Activated naive CD8-positive, alpha-beta T cell treated with anti-CD3 and anti-CD28 coated beads for 36 hours (primary cell): Measurements from ENCODE around the gene RASA3. TPM values are rescaled to one million over a fixed set of nuclear protein-coding genes. Genes with fewer than 3 reads are reported as not detected.

Experiments used
- DNase-seq: peaks from one replicate; pipeline ENCODE4 v3.0.0; 2021
- H3K27ac Mint-ChIP-seq: one replicate; pipeline ENCODE4 v1.8.0; 2022; ENCODE audit warnings: mild to moderate bottlenecking, moderate library complexity, mixed read lengths
- H3K27me3 Mint-ChIP-seq: one replicate; pipeline ENCODE4 v1.8.0; 2022; ENCODE audit warnings: mild to moderate bottlenecking, mixed read lengths
- H3K36me3 Mint-ChIP-seq: one replicate; pipeline ENCODE4 v1.8.0; 2021; ENCODE audit warnings: mild to moderate bottlenecking, mixed read lengths
- H3K4me1 Mint-ChIP-seq: one replicate; pipeline ENCODE4 v1.8.0; 2021; ENCODE audit warnings: mixed read lengths
- H3K4me3 Mint-ChIP-seq: one replicate; pipeline ENCODE4 v1.8.0; 2022; ENCODE audit warnings: mild to moderate bottlenecking, moderate library complexity, mixed read lengths
- H3K9me3 Mint-ChIP-seq: one replicate; pipeline ENCODE4 v1.8.0; 2022; ENCODE audit warnings: mixed read lengths
- total RNA-seq, 2 experiments: library from RNA; stranded (reverse); gene quantifications; one replicate each; pipeline ENCODE4 v1.2.3, GENCODE V29; 2021

The RASA3 gene
- total RNA-seq, 2 experiments from 2014 or later = 25.6 to 26.5 TPM

DNA sequence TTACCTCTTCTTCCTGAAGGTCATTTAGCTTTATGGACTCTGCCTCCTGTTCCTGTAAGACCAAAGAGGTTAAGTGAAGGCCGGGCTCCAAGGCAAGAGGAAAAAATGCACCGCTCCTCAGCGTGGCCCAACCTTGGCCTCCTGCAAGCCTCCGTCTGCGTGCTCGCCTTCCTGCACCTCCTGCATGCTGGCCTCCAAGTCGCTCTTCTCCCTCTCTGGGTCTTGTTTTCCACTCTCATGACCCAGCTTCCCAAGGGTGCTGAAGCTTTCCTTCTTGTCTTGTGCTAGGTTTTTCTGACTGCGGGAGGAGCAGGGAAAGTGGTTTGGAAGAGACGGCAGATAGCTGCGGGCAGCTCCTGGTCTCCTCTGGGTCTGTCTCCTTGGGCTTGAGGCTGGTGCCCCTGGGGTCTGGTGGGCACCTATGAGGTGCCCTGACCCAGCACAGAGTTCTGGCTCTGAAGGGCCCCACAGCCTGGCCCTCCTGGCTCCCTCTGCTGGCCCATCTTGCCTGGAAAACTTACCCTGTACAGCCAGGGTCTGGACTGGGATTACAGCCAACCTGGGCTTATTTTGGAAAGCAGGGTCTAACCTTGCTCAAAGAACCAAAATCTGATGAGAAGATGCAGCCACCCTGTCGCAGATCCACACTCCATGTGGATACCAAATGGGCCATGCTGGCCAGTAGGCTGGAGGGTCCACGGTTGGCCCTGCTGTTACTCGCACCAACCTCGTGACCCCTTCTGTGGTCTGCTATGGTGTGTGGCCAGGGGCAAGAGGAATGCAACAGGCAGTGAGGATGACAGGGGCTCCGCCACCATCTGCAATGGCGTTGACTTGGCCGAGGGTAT is 163.7 kb downstream of the RASA3 start:
- Mint-ChIP-seq H3K4me3 (no peak overlapping the region), H3K27me3 (no peaks in the 10 kb centered on the region), H3K9me3 (no peaks in the 10 kb centered on the region), H3K27ac (no peak overlapping the region), H3K36me3 (no peaks in the 10 kb centered on the region), H3K4me1 (no peaks in the 10 kb centered on the region)
- DNase-seq = no peak

DNA sequence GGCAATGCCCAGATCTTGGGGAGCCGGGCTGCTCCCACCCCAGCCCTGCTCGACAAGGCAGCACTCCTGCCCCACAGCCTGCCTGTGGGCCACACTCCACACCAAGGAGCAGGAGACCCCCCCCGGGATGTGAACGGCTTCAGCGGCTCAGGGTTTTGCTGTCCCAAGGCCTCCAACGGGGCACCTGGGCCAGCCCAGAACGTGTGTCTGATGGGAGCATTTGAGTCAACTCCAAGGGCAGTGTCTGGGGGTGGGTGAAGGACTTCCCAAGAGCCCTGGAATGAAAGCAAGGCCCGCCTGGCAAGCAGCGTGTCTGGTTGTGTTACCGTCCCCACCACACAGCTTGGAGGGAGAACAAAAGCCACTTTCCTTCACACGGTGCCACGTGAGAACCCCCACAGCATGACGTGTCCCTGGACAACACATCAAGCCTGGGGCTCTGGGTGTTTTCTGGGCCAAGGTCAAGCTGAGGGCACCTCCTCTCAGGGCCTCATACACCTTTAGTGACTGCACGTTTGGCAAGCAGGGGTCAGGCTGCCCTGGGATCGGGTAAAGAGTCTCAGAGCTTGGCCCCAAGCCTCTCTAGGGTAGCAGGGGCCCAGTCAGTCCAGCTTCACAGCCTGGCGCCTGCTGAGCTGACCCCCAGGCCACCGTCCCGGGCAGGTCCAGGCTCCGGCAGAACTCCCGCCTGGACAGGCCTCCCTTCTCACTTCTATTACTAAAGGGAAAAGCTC is 164.5 kb downstream of the RASA3 start:
- H3K4me3 Mint-ChIP-seq = no peak overlapping the region
- H3K9me3 Mint-ChIP-seq = no peaks in the 10 kb centered on the region
- H3K4me1 Mint-ChIP-seq = no peaks in the 10 kb centered on the region
- DNase-seq = no peak
- no peaks in the 10 kb centered on the region for H3K36me3 Mint-ChIP-seq
- no peak overlapping the region for H3K27ac Mint-ChIP-seq
- H3K27me3 Mint-ChIP-seq = no peaks in the 10 kb centered on the region

DNA sequence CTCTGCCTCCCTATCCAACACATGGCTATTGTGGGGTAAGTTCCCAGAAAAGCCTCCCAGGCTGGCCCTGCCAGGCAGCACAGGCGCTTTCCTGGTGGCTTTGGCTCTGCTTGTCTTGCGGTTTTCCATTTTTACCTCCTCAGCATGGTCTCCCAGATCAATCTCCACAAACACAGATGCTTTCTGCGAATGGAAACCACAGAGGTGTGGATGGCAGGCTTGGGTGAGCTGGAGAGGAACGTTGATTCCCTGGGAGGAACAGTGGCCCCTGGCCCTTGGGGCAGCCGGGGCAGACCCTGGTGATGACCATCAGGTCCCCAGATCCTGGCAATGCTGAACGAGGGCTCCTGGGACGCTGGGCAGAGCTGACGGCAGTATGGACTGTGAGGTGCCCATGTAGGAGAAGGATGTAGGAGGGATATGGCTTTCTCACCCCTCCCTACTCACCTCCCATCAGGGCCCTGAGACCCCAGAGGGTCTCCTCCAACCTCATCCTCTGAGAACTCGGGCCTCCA is 165.2 kb downstream of the RASA3 start:
- no peaks in the 10 kb centered on the region for H3K4me1 Mint-ChIP-seq
- no peaks in the 10 kb centered on the region for H3K9me3 Mint-ChIP-seq
- no peak for DNase-seq
- no peaks in the 10 kb centered on the region for H3K27me3 Mint-ChIP-seq
- H3K36me3 Mint-ChIP-seq = no peaks in the 10 kb centered on the region
- H3K27ac Mint-ChIP-seq = no peak overlapping the region
- no peak overlapping the region for H3K4me3 Mint-ChIP-seq

DNA sequence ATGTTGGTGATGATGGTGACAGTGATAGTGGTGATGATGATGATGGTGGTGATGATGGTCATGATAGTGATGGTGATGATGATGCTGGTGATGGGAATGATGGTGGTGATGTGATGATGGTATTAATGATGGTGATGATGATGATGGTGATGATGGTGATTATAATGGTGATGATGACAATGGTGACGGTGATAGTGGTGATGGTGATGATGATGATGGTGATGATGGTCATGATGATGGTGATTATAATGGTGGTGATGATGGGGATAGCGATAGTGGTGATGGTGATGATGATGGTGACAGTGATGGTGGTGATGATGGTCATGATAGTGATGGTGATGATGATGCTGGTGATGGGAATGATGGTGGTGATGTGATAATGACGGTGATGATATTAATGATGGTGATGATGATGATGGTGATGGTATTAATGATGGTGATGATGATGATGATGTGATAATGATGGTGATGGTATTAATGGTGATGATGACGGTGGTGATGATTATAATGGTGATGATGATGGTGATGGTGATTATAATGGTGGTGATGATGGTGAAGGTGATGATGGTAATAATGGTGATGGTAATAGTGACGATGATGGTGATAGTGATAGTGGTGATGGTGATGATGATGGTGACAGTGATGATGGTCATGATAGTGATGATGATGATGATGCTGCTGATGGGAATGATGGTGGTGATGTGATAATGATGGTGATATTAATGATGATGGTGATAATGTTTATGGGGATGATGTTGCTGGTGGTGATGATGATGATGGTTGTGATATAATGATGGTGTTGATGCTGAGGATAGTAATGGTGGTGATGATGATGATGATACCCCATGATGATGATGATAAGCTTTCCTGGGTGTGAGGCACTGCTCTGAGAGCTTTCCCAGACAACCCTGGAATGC is 166.2 kb downstream of the RASA3 start:
- Mint-ChIP-seq H3K4me3 (no peak overlapping the region), H3K27me3 (no peaks in the 10 kb centered on the region), H3K9me3 (no peaks in the 10 kb centered on the region), H3K27ac (no peak overlapping the region), H3K36me3 (peaks cover 1% of the 10 kb centered on the region), H3K4me1 (no peaks in the 10 kb centered on the region)
- no peak for DNase-seq

DNA sequence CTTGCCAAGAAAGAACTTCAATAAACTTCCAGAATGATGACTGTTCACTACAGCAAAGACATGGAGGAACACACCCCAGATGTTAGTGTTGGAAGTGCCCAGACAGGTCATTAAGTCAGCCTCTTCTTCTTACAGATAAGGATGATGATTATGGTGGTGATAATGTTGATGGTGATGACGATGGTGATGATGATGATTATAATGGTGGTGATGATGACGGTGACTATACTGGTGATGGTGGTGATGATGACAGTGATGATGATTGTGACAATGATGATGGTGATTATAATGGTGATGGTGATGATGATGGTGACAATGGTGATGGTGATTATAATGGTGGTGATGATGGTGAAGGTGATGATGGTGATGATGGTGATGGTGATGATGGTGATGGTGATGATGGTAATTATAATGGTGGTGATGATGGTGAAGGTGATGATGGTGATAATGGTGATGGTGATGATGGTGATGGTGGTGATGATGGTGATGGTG is 167.0 kb downstream of the RASA3 start:
- DNase-seq = no peak
- H3K9me3 Mint-ChIP-seq = peaks cover 2% of the 10 kb centered on the region
- no peak overlapping the region for H3K4me3 Mint-ChIP-seq
- peaks cover 3% of the 10 kb centered on the region for H3K36me3 Mint-ChIP-seq
- H3K27me3 Mint-ChIP-seq = no peaks in the 10 kb centered on the region
- no peaks in the 10 kb centered on the region for H3K4me1 Mint-ChIP-seq
- no peak overlapping the region for H3K27ac Mint-ChIP-seq

DNA sequence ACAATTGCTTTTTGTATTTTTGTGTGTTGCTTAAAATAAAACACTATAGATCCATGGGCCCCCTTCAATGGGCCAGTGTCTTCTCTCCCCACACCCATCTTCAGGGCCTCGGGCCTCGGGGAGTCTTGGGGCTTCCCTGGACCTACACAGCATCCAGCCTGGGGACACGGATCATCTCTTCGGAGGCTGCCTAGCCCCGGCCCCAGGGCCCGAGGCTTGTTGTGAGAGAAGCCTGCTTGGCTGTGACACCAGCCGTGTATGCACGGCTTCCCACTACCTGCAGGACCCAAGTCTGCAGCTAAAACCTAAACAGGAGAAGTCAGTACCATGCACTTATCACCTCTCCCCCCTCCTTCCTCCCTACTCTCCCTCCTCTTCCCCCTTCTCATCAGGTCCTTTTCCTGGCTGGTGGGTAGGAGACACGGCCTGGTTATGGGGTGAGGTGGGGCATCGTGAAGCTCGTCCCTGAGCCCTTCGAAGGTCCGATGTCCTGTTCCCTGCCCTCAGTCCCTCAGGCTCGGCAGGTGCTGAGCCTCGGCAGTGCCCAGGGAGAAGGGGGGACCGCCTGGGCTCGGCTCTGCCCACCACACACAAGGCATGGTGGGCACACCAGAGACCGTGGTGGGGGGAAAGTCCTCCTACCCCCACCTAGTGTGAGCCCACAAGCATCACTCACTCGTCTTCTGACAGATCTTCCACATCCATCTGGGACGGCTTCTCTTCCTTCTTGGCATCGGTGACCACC is 168.0 kb downstream of the RASA3 start:
- DNase-seq = no peak
- H3K4me3 Mint-ChIP-seq = no peak overlapping the region
- no peaks in the 10 kb centered on the region for H3K27me3 Mint-ChIP-seq
- no peak overlapping the region for H3K27ac Mint-ChIP-seq
- no peaks in the 10 kb centered on the region for H3K4me1 Mint-ChIP-seq
- peaks cover 9% of the 10 kb centered on the region for H3K9me3 Mint-ChIP-seq
- peaks cover 9% of the 10 kb centered on the region for H3K36me3 Mint-ChIP-seq

DNA sequence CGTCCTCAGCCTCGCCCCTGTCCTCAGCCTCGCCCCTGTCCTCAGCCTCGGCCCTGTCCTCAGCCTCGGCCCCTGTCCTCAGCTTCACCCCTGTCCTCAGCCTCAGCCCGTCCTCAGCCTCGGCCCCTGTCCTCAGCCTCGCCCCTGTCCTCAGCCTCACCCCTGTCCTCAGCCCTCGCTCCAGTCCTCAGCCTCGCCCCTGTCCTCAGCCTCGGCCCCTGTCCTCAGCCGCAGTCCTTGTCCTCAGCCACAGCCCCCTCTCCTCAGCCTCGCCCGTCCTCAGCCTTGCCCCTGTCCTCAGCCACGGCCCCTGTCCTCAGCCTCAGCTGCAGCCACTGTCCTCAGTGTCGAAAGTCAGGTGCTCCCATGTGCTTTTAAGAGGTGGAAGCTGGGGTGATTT is 169.0 kb downstream of the RASA3 start:
- Mint-ChIP-seq H3K27me3 (no peaks in the 10 kb centered on the region), H3K36me3 (peaks cover 16% of the 10 kb centered on the region), H3K4me1 (no peaks in the 10 kb centered on the region), H3K9me3 (peaks cover 16% of the 10 kb centered on the region), H3K4me3 (no peak overlapping the region), H3K27ac (no peak overlapping the region)
- DNase-seq = no peak

DNA sequence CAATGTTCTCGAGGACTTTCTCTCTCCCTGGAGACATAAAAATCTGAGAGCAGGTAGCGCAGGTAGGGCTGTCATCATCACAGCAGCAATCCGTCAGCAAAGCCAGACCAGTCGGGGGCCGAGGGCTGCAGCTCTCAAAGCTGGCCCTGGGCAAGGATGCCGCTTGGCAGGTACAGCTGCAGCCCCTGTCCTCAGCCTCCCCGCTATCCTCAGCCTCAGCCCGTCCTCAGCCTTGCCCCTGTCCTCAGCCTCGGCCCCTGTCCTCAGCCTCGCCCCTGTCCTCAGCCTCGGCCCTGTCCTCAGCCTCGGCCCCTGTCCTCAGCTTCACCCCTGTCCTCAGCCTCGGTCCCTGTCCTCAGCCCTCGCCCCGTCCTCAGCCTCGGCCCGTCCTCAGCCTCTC is 169.4 kb downstream of the RASA3 start:
- no peak for DNase-seq
- H3K36me3 Mint-ChIP-seq = peaks cover 16% of the 10 kb centered on the region
- no peaks in the 10 kb centered on the region for H3K4me1 Mint-ChIP-seq
- peaks cover 16% of the 10 kb centered on the region for H3K9me3 Mint-ChIP-seq
- H3K27ac Mint-ChIP-seq = no peak overlapping the region
- no peaks in the 10 kb centered on the region for H3K27me3 Mint-ChIP-seq
- no peak overlapping the region for H3K4me3 Mint-ChIP-seq

DNA sequence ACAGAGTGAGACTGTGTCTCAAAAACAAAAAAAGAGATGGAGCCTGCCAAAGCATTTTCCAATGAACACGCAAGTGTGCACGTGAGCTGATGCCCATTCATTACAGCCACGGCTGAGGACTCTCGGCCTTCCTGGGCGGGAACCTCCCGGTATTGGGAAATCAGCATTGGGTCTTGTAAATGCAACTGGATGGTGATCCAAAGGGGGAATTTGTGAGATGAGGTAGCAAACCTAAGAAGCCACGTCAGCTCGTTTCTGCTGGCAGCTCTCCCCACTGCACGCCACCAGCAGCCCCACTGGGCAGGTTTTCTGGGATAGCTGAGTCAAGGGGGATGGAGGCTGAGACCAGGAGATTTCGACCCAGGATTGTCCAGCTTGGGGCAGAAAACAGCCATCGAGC is 170.0 kb downstream of the RASA3 start:
- peaks cover 21% of the 10 kb centered on the region for H3K36me3 Mint-ChIP-seq
- H3K27me3 Mint-ChIP-seq = no peaks in the 10 kb centered on the region
- no peaks in the 10 kb centered on the region for H3K4me1 Mint-ChIP-seq
- H3K4me3 Mint-ChIP-seq = no peak overlapping the region
- DNase-seq = no peak
- no peak overlapping the region for H3K27ac Mint-ChIP-seq
- peaks cover 16% of the 10 kb centered on the region for H3K9me3 Mint-ChIP-seq

DNA sequence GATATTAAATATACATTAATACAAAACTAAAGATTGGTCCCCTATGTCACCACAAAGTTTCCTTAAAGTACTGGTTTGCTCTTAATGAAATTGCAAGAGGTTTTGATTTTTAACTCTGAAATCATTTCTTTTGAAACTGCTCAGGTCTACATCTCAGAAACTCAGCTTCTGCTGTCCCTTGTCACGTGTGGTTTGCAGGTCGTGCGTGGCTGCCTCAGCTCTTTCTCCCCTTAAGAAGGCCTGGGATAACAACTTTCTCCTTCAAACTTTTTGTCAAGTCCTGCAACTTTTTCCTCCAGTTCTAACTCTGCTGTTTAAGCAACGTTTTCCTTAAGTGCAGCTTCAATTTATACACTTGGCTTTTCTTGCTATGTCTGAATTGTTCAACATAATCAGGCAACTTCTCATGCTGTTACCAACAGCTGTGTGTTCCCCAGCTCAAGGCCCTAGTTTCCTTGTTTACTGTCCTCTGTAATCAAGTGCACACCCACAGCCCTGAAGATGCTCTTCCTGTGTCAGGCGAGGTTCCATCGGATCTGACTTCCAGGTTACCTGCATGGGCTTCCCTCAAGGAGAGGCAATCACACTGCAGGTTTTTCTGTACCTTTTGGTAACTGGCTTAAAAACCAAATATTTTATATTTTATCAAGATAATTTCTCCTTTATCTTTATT is 172.0 kb downstream of the RASA3 start:
- H3K27ac Mint-ChIP-seq = no peak overlapping the region
- H3K36me3 Mint-ChIP-seq = peaks cover 30% of the 10 kb centered on the region
- peaks cover 16% of the 10 kb centered on the region for H3K9me3 Mint-ChIP-seq
- no peak overlapping the region for H3K4me3 Mint-ChIP-seq
- no peaks in the 10 kb centered on the region for H3K4me1 Mint-ChIP-seq
- DNase-seq = no peak
- H3K27me3 Mint-ChIP-seq = no peaks in the 10 kb centered on the region

DNA sequence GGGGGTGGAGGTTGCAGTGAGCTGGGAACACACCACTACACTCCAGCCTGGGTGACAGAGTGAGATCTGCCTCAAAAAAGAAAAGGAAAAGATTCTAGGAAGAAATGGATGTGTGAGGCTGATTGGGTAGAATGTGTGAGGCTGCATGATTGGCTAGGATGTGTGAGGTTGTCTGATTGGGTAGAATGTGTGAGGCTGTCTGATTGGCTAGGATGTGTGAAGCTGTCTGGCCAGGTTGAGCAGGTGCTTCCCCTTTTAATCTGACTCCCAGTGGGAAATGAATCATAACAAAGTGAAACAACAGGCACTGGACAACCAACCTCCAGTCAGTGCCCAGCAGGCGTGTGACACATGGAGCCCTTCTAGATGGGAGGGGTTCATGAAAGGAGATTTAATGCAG is 173.2 kb downstream of the RASA3 start:
- Mint-ChIP-seq H3K36me3 (peaks cover 39% of the 10 kb centered on the region), H3K9me3 (peaks cover 17% of the 10 kb centered on the region), H3K4me3 (no peak overlapping the region), H3K27ac (no peak overlapping the region), H3K4me1 (no peaks in the 10 kb centered on the region), H3K27me3 (no peaks in the 10 kb centered on the region)
- DNase-seq = no peak

DNA sequence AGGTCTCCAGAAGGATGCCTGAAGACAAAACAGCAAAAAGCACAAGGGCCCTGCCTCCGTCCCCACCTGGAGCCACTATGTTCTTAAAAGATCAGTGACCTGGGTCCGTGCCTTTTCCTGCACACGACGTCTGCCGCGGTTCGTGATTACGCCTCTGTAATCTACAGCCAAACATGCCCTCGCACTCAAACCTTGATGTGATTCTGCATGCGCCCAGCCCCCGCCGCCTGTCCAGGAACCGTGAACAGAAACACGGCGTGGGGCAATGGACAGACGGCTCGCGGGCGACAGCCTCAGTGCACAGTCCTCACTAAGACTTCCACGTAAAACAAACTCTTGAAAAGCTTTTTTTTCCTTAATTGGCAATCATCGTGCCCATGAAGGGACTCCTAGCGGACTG is 174.1 kb downstream of the RASA3 start:
- Mint-ChIP-seq H3K27ac (no peak overlapping the region), H3K36me3 (peaks cover 39% of the 10 kb centered on the region), H3K4me3 (no peak overlapping the region), H3K27me3 (no peaks in the 10 kb centered on the region), H3K4me1 (no peaks in the 10 kb centered on the region), H3K9me3 (peaks cover 17% of the 10 kb centered on the region)
- no peak for DNase-seq

DNA sequence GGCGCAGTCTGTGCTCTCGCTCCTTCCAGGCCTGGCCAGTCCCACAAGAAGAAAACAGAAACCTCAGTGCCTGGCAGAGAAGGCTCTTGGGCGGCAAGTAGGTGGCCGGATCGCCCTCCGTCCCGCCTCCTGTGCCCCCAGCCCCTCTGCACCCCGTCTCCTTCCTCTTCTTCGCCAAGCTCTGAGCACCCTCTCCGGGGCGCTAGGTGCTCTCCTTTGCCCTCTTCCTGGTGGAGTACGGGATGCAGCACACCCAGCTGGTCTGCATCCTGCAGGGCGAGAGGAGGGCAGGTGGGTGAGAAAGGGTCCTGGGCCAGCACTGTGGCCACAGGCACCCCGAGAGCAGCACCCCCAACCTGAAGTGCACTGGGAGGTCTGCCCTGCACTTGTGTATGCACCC is 175.9 kb downstream of the RASA3 start:
- no peak for DNase-seq
- H3K36me3 Mint-ChIP-seq = peaks cover 37% of the 10 kb centered on the region
- H3K27me3 Mint-ChIP-seq = no peaks in the 10 kb centered on the region
- H3K9me3 Mint-ChIP-seq = peaks cover 17% of the 10 kb centered on the region
- no peaks in the 10 kb centered on the region for H3K4me1 Mint-ChIP-seq
- H3K27ac Mint-ChIP-seq = no peak overlapping the region
- H3K4me3 Mint-ChIP-seq = no peak overlapping the region

DNA sequence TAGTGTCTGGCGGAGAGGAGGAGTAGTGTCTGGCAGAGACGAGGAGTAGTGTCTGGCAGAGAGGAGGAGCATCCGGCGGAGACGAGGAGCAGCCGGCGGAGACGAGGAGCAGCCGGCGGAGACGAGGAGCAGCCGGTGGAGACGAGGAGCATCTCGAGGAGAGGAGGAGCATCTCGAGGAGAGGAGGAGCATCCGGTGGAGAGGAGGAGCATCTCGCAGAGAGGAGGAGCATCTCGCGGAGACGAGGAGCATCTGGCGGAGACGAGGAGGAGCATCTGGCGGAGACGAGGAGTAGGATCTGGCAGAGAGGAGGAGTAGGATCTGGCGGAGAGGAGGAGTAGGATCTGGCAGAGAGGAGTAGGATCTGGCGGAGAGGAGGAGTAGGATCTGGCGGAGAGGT is 176.7 kb downstream of the RASA3 start:
- H3K27ac Mint-ChIP-seq = no peak overlapping the region
- peaks cover 37% of the 10 kb centered on the region for H3K36me3 Mint-ChIP-seq
- H3K4me3 Mint-ChIP-seq = no peak overlapping the region
- no peaks in the 10 kb centered on the region for H3K4me1 Mint-ChIP-seq
- H3K27me3 Mint-ChIP-seq = no peaks in the 10 kb centered on the region
- peaks cover 17% of the 10 kb centered on the region for H3K9me3 Mint-ChIP-seq
- DNase-seq = no peak
